Neuronal stem cell (in vitro differentiated cells): ENCODE measurements around the gene SCRG1.

Source experiments
- DNase-seq: peaks from one replicate; pipeline ENCODE4 v3.0.0-alpha.2; 2013; ENCODE audit warnings: low spot score
- H2AFZ ChIP-seq: one replicate; pipeline ENCODE4 v1.6.1; 2013; ENCODE audit warnings: mild to moderate bottlenecking, low read length, inconsistent platforms
- H2AK5ac ChIP-seq: 2 replicates; pipeline ENCODE4 v1.6.1; 2013; ENCODE audit warnings: low read depth, mild to moderate bottlenecking, inconsistent platforms, low read length, moderate library complexity, mixed read lengths
- H2BK120ac ChIP-seq: 2 replicates; pipeline ENCODE4 v1.6.1; 2013; ENCODE audit warnings: low read depth, mild to moderate bottlenecking, inconsistent platforms, low read length, moderate library complexity, mixed read lengths
- H2BK12ac ChIP-seq: one replicate; pipeline ENCODE4 v1.6.1; 2013; ENCODE audit warnings: low read length, inconsistent platforms
- H2BK15ac ChIP-seq: 2 replicates; pipeline ENCODE4 v1.6.1; 2013; ENCODE audit warnings: mild to moderate bottlenecking, low read length, inconsistent platforms, mixed read lengths
- H2BK5ac ChIP-seq: one replicate; pipeline ENCODE4 v1.6.1; 2013; ENCODE audit warnings: inconsistent platforms, mild to moderate bottlenecking, low read length, moderate library complexity
- H3K14ac ChIP-seq: one replicate; pipeline ENCODE4 v1.6.1; 2013; ENCODE audit warnings: low read length, inconsistent platforms
- H3K18ac ChIP-seq: 2 replicates; pipeline ENCODE4 v1.6.1; 2013; ENCODE audit warnings: low read length, inconsistent platforms
- H3K23ac ChIP-seq: 2 replicates; pipeline ENCODE4 v1.6.1; 2013; ENCODE audit warnings: low read depth, mild to moderate bottlenecking, mixed read lengths, low read length, inconsistent platforms; ENCODE audit not compliant: poor library complexity
- H3K27ac ChIP-seq: replicated peaks from 3 replicates; pipeline ENCODE4 v1.5.1; 2013; ENCODE audit warnings: low read length, inconsistent platforms
- H3K27me3 ChIP-seq, 3 experiments: 2 replicates each; pipeline ENCODE4 v1.6.1; 2013; ENCODE audit warnings: low read length in 3 of 3, mild to moderate bottlenecking in 2 of 3, inconsistent platforms in 1 of 3, low read depth in 1 of 3, mixed read lengths in 1 of 3, moderate library complexity in 1 of 3; ENCODE audit not compliant: control insufficient read depth in 3 of 3, insufficient read depth in 3 of 3
- H3K36me3 ChIP-seq, 2 donors: replicated peaks in 1 of 2; 2 replicates each; pipeline ENCODE4 v1.6.1; 2013; ENCODE audit warnings: low read length in 2 of 2; ENCODE audit not compliant: control insufficient read depth in 2 of 2, insufficient read depth in 2 of 2
- H3K4ac ChIP-seq: 2 replicates; pipeline ENCODE4 v1.6.1; 2013; ENCODE audit warnings: inconsistent platforms, mild to moderate bottlenecking, low read length, moderate library complexity
- H3K4me1 ChIP-seq, 2 donors: 1 replicate in 1 of 2; 2 replicates in 1 of 2; pipeline ENCODE4 v1.6.1; 2013; ENCODE audit warnings: low read length in 2 of 2, low read depth in 1 of 2; ENCODE audit not compliant: control insufficient read depth in 2 of 2, insufficient read depth in 1 of 2
- H3K4me2 ChIP-seq: one replicate; pipeline ENCODE4 v1.6.1; 2013; ENCODE audit warnings: mild to moderate bottlenecking, low read length, inconsistent platforms; ENCODE audit not compliant: insufficient read depth, poor library complexity, severe bottlenecking
- H3K4me3 ChIP-seq, 2 donors: 2 replicates each; pipeline ENCODE4 v1.5.1; 2013; ENCODE audit warnings: low read length in 2 of 2, mild to moderate bottlenecking in 2 of 2, inconsistent platforms in 1 of 2, moderate library complexity in 1 of 2
- H3K79me1 ChIP-seq: one replicate; pipeline ENCODE4 v1.6.1; 2013; ENCODE audit warnings: low read depth, mild to moderate bottlenecking, inconsistent platforms, low read length, moderate library complexity
- H3K9ac ChIP-seq: one replicate; pipeline ENCODE4 v1.6.1; 2013; ENCODE audit warnings: mild to moderate bottlenecking, low read depth, low read length, inconsistent platforms; ENCODE audit not compliant: poor library complexity
- H3K9me3 ChIP-seq, 2 donors: replicated peaks in 1 of 2; 2 replicates each; pipeline versions ENCODE3 to v1.6.1; 2013; ENCODE audit warnings: low read length in 2 of 2, mild to moderate bottlenecking in 2 of 2, inconsistent platforms in 1 of 2, low read depth in 1 of 2, mixed read lengths in 1 of 2, moderate library complexity in 1 of 2; ENCODE audit not compliant: control insufficient read depth in 2 of 2, insufficient read depth in 1 of 2
- H4K8ac ChIP-seq: one replicate; pipeline ENCODE4 v1.6.1; 2013; ENCODE audit warnings: low read depth, mild to moderate bottlenecking, inconsistent platforms, low read length, moderate library complexity
- H4K91ac ChIP-seq: one replicate; pipeline ENCODE4 v1.6.1; 2013; ENCODE audit warnings: low read length, low read depth, mild to moderate bottlenecking, inconsistent platforms; ENCODE audit not compliant: poor library complexity
- WGBS, 2 donors: extraction: QIAGEN DNeasy Blood & Tissue Kit; methylation state at CpG; one replicate each; pipeline ENCODE4 v1.1.7; 2013; ENCODE audit warnings: missing lambda C conversion rate in 2 of 2, mixed read lengths in 1 of 2; ENCODE audit not compliant: insufficient read length in 2 of 2, insufficient replicate concordance in 1 of 2; ENCODE audit errors: extremely low coverage in 2 of 2; 5-methylcytosine and 5-hydroxymethylcytosine counted together

The SCRG1 gene

GRCh38 chr4:173442223-173442932, 43.5 kb upstream of the SCRG1 start:
- Histone ChIP-seq H2BK120ac (no peak overlapping the region), H2AFZ (no peak overlapping the region), H2BK12ac (no peak overlapping the region), H3K4me3 (no peak overlapping the region), H3K18ac (no peak overlapping the region), H3K4ac (no peak overlapping the region), H3K79me1 (no peaks in the 10 kb centered on the region), H3K27me3 (no peaks in the 10 kb centered on the region), H3K4me1 (no peaks in the 10 kb centered on the region), H2BK15ac (no peak overlapping the region), H3K27ac (no peak overlapping the region), H4K8ac (no peak overlapping the region), H3K23ac (no peak overlapping the region), H3K9me3 (no peaks in the 10 kb centered on the region), H2BK5ac (no peak overlapping the region), H4K91ac (no peak overlapping the region), H2AK5ac (no peak overlapping the region), H3K14ac (no peak overlapping the region), H3K9ac (no peak overlapping the region), H3K4me2 (no peak overlapping the region), H3K36me3 (no peaks in the 10 kb centered on the region)
- WGBS, 2 donors = no CpG with 5 or more reads among the region's 10 CpGs
- no peak for DNase-seq

DNA sequence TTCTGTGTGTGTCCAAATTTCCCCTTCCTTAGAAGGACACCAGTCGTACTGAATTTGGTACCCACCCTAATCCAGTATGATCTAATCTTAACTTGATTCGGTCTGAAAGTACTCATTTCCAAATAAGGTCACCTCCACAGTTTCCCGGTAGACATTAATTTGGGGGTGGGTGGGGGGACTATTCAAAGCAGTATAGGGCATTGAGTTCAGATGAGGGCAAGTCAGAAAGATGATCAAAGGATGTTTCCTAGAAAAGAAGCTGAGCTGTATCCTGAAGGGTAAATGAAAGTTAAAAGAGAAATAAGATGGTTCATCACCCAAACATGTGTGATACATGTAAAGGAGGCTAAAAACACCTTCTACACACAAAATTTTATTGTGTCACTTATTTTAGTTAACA, 42.0 kb upstream of the SCRG1 start:
- Histone ChIP-seq H4K91ac (no peak overlapping the region), H3K18ac (no peak overlapping the region), H3K9me3 (peaks cover 0 to 2% of the 10 kb centered on the region in 2 donors), H2AK5ac (no peak overlapping the region), H3K4me3 (no peak overlapping the region), H3K79me1 (no peaks in the 10 kb centered on the region), H3K4me1 (peaks cover 0 to 11% of the 10 kb centered on the region in 2 donors), H2BK15ac (no peak overlapping the region), H2BK5ac (no peak overlapping the region), H2BK12ac (no peak overlapping the region), H3K27me3 (no peaks in the 10 kb centered on the region), H3K27ac (no peak overlapping the region), H3K23ac (no peak overlapping the region), H3K36me3 (no peaks in the 10 kb centered on the region), H4K8ac (no peak overlapping the region), H3K9ac (no peak overlapping the region), H2BK120ac (no peak overlapping the region), H3K14ac (no peak overlapping the region), H3K4ac (no peak overlapping the region), H3K4me2 (no peak overlapping the region), H2AFZ (no peak overlapping the region)
- WGBS, 2 donors = no CpG with 5 or more reads among the region's 3 CpGs
- no peak for DNase-seq

GRCh38 chr4:173436771-173437265, 37.9 kb upstream of the SCRG1 start:
- no peak overlapping the region for H3K27ac ChIP-seq
- H3K14ac ChIP-seq = no peak overlapping the region
- H3K27me3 ChIP-seq = no peaks in the 10 kb centered on the region
- H3K9me3 ChIP-seq = peaks cover 0 to 2% of the 10 kb centered on the region in 2 donors
- H3K36me3 ChIP-seq = no peaks in the 10 kb centered on the region
- no peak overlapping the region for H4K91ac ChIP-seq
- no peak overlapping the region for H3K4me2 ChIP-seq
- no peak overlapping the region for H2BK120ac ChIP-seq
- H2AFZ ChIP-seq = no peak overlapping the region
- H4K8ac ChIP-seq = no peak overlapping the region
- no peaks in the 10 kb centered on the region for H3K79me1 ChIP-seq
- no peak overlapping the region for H2BK15ac ChIP-seq
- H3K18ac ChIP-seq = no peak overlapping the region
- no peak overlapping the region for H3K4me3 ChIP-seq
- H3K4me1 ChIP-seq = peaks cover 0 to 11% of the 10 kb centered on the region in 2 donors
- no peak overlapping the region for H2BK5ac ChIP-seq
- H3K9ac ChIP-seq = no peak overlapping the region
- no peak for DNase-seq
- no peak overlapping the region for H2BK12ac ChIP-seq
- no peak overlapping the region for H3K4ac ChIP-seq
- no peak overlapping the region for H2AK5ac ChIP-seq
- H3K23ac ChIP-seq = no peak overlapping the region
- no CpG with 5 or more reads among the region's 6 CpGs for WGBS, 2 donors

DNA sequence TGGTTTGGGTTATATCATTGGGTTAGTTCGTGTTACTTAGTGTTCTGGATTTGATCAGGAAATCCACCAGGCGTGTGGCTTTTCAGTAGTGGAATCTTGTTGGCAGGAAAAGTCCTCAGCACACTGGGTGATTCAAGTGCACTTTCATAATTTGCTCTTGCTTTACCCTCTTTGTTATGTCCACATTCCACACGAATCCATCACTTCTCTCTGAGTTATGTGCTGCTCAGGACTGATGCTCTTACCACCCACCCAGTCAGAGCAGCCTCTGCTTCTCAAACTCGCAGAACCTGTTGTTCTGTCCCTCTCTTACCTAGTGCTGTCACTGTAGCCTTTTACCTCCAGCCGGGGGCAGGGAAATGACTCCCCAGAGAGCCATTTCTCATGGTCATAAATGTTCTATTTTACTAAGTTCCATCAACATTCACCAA, 37.2 kb upstream of the SCRG1 start:
- Histone ChIP-seq H3K27ac (no peak overlapping the region), H2BK12ac (no peak overlapping the region), H3K14ac (no peak overlapping the region), H3K4me1 (peaks cover 0 to 11% of the 10 kb centered on the region in 2 donors), H2BK5ac (no peak overlapping the region), H2AFZ (no peak overlapping the region), H3K9ac (no peak overlapping the region), H2BK120ac (no peak overlapping the region), H3K18ac (no peak overlapping the region), H3K4ac (no peak overlapping the region), H3K36me3 (no peaks in the 10 kb centered on the region), H3K23ac (no peak overlapping the region), H3K79me1 (no peaks in the 10 kb centered on the region), H2AK5ac (no peak overlapping the region), H3K27me3 (no peaks in the 10 kb centered on the region), H3K4me3 (no peak overlapping the region), H4K8ac (no peak overlapping the region), H3K9me3 (peaks cover 0 to 2% of the 10 kb centered on the region in 2 donors), H2BK15ac (no peak overlapping the region), H3K4me2 (no peak overlapping the region), H4K91ac (no peak overlapping the region)
- no CpG with 5 or more reads among the region's 5 CpGs for WGBS, 2 donors
- DNase-seq = no peak
